ENCODE results near the gene HCRT. TPM values are rescaled to one million over a fixed set of nuclear protein-coding genes. Genes with fewer than 3 reads are reported as not detected.

The HCRT gene
- polyA plus RNA-seq, 1 of the 3 experiments (the other 2 are of a cell fraction), result not detected

DNA sequence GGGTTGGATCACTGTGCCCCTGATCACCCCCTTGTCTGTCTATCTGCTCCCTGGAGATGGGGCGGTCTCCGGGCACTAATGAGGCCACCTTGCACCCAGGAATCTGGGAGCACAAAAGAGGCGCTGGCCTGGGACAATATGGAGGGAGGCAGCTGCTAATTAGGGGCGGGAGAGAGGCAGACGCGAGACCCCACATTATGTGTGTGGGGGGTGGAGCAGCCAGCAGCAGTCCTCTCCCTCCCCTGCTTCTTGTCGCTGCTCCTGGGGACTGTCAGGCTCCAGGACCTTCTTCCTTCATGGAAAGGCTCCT lies 324 bp upstream of the HCRT start:
- no peak for DNase-seq
- Histone ChIP-seq H3K4me1 (ENCODE audit: control insufficient read depth in 1 of 2, insufficient read depth in 2 of 2, low read depth in 1 of 2, low read length in 1 of 2) (peaks cover 4 to 9% of the 10 kb centered on the region in 2 experiments; a peak in 2 of 4 replicates), H3K79me2 (ENCODE audit: insufficient read depth) (no peaks in the 10 kb centered on the region), H3K4me3 (ENCODE audit: low read depth in 2 of 2, low read length in 1 of 2) (no peak overlapping the region), H4K20me1 (ENCODE audit: insufficient read depth) (no peaks in the 10 kb centered on the region), H3K9ac (no peak overlapping the region), H3K36me3 (replicated peaks in 1 of 2; ENCODE audit: control insufficient read depth in 1 of 2, insufficient read depth in 2 of 2, low read length in 1 of 2) (no peaks in the 10 kb centered on the region), H3K4me2 (no peak overlapping the region), H3K9me3 (no peaks in the 10 kb centered on the region), H3K27me3 (ENCODE audit: insufficient read depth) (no peaks in the 10 kb centered on the region), H2AFZ (ENCODE audit: low read depth) (no peak overlapping the region), H3K9me2 (no peaks in the 10 kb centered on the region), H3F3A (replicated peaks; ENCODE audit: insufficient read depth) (peaks cover 11% of the 10 kb centered on the region), H3K27ac (ENCODE audit: low read depth in 2 of 2, low read length in 1 of 2) (no peak overlapping the region)
- POLR2A ChIA-PET, result interaction anchor here (3.2 kb wide), 1 partner anchor 9 kb away, joined by 12 read pairs; the partner anchor contains the start of gene GHDC
- CTCF ChIA-PET, result no interaction called here
- WGBS (ENCODE audit: low lambda C conversion rate), result 89% methylated on average over 7 of the region's 7 CpGs
- TF ChIP-seq EP300 (IDR thresholded peaks at IDR 0.05; ENCODE audit: borderline replicate concordance in 1 of 2, low read depth in 1 of 2, low read length in 1 of 2) (no peak), TCF12 (IDR thresholded peaks at IDR 0.05) (no peak), JUND (IDR thresholded peaks at IDR 0.05) (no peak)
- TF ChIP-seq, protein P1, sequence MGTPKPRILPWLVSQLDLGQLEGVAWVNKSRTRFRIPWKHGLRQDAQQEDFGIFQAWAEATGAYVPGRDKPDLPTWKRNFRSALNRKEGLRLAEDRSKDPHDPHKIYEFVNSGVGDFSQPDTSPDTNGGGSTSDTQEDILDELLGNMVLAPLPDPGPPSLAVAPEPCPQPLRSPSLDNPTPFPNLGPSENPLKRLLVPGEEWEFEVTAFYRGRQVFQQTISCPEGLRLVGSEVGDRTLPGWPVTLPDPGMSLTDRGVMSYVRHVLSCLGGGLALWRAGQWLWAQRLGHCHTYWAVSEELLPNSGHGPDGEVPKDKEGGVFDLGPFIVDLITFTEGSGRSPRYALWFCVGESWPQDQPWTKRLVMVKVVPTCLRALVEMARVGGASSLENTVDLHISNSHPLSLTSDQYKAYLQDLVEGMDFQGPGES (IDR thresholded peaks at IDR 0.05; ENCODE audit: low read depth, low read length), result no peak
- TF ChIP-seq, protein P2, sequence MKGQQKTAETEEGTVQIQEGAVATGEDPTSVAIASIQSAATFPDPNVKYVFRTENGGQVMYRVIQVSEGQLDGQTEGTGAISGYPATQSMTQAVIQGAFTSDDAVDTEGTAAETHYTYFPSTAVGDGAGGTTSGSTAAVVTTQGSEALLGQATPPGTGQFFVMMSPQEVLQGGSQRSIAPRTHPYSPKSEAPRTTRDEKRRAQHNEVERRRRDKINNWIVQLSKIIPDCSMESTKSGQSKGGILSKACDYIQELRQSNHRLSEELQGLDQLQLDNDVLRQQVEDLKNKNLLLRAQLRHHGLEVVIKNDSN (IDR thresholded peaks at IDR 0.05; ENCODE audit: borderline replicate concordance, low read depth), result no peak

DNA sequence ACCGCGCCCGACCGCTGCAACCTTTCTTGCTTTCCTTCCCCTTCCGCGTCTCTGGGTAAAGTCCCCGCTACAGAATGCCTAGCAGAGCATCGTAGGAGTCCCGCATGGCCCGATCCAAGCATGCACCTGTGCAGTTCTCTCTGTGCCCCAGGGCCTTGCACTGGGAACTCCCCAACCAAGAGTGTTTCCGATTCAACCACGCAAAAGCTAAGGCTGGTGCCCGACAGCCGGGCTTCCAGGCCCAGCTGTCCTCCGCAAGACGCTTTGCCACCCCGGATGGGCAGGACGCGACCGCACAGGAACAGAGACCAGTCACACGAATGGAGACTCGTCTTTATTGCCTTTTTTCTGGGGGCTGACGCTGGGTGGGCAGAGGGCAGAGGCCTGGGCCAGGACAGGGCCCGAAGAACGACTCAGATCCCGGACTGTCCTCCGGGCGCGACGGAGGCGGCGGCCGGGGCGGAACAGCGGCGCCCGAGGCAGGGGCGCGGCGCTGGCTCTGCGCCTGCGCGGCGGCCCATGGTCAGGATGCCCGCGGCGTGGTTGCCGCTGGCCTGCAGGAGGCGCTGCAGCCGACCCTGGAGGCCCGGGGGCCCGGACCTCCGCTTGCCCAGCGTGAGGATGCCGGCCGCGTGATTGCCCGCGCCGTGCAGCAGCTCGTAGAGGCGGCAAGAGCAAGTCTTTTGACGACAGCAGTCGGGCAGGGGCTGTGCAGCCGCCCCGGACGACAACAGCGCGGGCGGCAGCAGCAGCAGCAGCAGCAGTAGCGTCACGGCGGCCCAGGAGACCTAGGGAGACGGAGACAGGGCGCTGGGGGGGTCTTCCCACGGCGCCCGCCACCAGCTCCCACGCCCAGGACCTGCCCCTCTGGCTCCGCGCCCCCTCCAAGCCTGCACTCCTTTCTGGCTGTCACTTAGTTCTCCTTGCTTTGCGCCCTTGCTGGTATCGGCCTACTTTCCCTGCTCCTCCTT lies 1.2 kb downstream of the HCRT start:
- ChIA-PET CTCF (interaction anchor here (0.7 to 2.1 kb wide), 9 partner anchors 10 to 219 kb away, joined by 3 to 10 read pairs (median 3); partner anchors contain the start of gene KAT2A), POLR2A (interaction anchor here (3.2 kb wide), 1 partner anchor 10 kb away, joined by 12 read pairs; the partner anchor contains the start of gene GHDC)
- Histone ChIP-seq H3K4me2 (peak overlapping the region; percentile 56; the same call in 1 of the 2 replicates), H3K9me2 (no peaks in the 10 kb centered on the region), H3K4me1 (ENCODE audit: control insufficient read depth in 1 of 2, insufficient read depth in 2 of 2, low read depth in 1 of 2, low read length in 1 of 2) (peaks cover 4 to 15% of the 10 kb centered on the region in 2 experiments; a peak in 2 of 4 replicates), H3K27ac (ENCODE audit: low read depth in 2 of 2, low read length in 1 of 2) (no peak overlapping the region), H2AFZ (ENCODE audit: low read depth) (peak overlapping the region; percentile 56; the same call in 1 of the 2 replicates), H3K36me3 (replicated peaks in 1 of 2; ENCODE audit: control insufficient read depth in 1 of 2, insufficient read depth in 2 of 2, low read length in 1 of 2) (no peaks in the 10 kb centered on the region), H3K9ac (no peak overlapping the region), H3K9me3 (no peaks in the 10 kb centered on the region), H3K27me3 (ENCODE audit: insufficient read depth) (no peaks in the 10 kb centered on the region), H4K20me1 (ENCODE audit: insufficient read depth) (no peaks in the 10 kb centered on the region), H3K79me2 (ENCODE audit: insufficient read depth) (no peaks in the 10 kb centered on the region), H3F3A (replicated peaks; ENCODE audit: insufficient read depth) (peaks cover 11% of the 10 kb centered on the region), H3K4me3 (ENCODE audit: low read depth in 2 of 2, low read length in 1 of 2) (peak overlapping the region; percentile 28 to 41; a peak in 3 of 4 replicates)
- WGBS (ENCODE audit: low lambda C conversion rate), result 56% methylated on average over 48 of the region's 83 CpGs
- TF ChIP-seq, protein P3, sequence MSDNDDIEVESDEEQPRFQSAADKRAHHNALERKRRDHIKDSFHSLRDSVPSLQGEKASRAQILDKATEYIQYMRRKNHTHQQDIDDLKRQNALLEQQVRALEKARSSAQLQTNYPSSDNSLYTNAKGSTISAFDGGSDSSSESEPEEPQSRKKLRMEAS (IDR thresholded peaks at IDR 0.05; ENCODE audit: low read depth), result peak; percentile 82; the same call in 1 of the 2 replicates
- TF ChIP-seq, protein P4, sequence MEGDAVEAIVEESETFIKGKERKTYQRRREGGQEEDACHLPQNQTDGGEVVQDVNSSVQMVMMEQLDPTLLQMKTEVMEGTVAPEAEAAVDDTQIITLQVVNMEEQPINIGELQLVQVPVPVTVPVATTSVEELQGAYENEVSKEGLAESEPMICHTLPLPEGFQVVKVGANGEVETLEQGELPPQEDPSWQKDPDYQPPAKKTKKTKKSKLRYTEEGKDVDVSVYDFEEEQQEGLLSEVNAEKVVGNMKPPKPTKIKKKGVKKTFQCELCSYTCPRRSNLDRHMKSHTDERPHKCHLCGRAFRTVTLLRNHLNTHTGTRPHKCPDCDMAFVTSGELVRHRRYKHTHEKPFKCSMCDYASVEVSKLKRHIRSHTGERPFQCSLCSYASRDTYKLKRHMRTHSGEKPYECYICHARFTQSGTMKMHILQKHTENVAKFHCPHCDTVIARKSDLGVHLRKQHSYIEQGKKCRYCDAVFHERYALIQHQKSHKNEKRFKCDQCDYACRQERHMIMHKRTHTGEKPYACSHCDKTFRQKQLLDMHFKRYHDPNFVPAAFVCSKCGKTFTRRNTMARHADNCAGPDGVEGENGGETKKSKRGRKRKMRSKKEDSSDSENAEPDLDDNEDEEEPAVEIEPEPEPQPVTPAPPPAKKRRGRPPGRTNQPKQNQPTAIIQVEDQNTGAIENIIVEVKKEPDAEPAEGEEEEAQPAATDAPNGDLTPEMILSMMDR (IDR thresholded peaks at IDR 0.05), result peak; percentile 70
- peak; percentile 78 for TF ChIP-seq NRF1 (IDR thresholded peaks at IDR 0.05; ENCODE audit: low read depth, low read length)
- TF ChIP-seq, protein P5, sequence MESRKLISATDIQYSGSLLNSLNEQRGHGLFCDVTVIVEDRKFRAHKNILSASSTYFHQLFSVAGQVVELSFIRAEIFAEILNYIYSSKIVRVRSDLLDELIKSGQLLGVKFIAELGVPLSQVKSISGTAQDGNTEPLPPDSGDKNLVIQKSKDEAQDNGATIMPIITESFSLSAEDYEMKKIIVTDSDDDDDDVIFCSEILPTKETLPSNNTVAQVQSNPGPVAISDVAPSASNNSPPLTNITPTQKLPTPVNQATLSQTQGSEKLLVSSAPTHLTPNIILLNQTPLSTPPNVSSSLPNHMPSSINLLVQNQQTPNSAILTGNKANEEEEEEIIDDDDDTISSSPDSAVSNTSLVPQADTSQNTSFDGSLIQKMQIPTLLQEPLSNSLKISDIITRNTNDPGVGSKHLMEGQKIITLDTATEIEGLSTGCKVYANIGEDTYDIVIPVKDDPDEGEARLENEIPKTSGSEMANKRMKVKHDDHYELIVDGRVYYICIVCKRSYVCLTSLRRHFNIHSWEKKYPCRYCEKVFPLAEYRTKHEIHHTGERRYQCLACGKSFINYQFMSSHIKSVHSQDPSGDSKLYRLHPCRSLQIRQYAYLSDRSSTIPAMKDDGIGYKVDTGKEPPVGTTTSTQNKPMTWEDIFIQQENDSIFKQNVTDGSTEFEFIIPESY (IDR thresholded peaks at IDR 0.05; ENCODE audit: borderline replicate concordance, low read depth), result no peak
- peak; percentile 94 for DNase-seq
